Measurements from ENCODE around the gene SVIL.
"Not testable (repeated sequence)": the region's sequence is repeated elsewhere in the genome, so short reads cannot be mapped to it uniquely, and the experiment has no call there.

Gene SVIL

DNA sequence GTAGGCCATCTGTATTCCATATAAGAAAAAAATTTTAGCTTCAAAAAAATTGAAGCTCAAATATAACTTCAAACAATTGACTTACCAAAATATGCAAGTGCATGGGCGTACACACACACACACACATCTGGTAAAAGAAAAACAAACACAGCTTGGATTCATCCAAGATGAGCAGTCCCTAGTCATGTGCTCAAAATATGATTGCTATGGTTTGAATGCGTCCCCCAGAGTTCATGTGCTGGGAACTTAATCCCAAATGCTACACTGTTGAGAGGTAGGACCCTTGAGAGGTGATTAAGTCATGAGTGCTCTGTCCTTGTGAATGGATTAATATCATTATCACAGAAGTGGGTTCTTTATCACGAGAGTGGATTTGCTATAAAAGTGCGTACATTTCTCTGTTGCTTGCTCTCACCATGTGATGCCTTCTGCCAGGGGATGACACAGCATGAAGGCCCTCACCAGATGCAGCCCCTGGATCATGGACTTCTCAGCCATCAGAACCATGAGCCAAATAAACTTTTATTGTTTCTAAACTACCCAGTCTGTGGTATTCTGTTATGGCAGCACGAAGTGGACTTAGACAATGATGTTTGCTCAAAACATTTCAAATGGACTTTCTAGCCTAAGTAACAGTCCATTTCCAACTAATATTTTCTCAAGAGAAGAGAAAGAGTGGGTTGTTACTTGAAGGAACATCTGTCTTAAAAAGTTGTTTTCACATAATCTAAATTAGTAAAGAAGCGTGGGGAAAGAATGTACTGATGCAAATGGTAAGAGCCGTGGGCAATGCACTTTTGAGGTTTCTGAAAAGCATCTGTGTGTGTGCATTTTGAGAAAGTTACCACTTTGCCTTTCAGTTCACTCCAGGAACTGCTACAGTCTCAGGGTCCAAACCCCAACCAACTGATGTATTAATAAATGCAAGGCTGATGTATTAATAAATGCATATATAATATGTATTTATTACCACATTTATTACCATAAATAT, 15.1 kb upstream of the SVIL start:
- no peak for DNase-seq (ENCODE audit: low read depth in 2 of 2)

DNA sequence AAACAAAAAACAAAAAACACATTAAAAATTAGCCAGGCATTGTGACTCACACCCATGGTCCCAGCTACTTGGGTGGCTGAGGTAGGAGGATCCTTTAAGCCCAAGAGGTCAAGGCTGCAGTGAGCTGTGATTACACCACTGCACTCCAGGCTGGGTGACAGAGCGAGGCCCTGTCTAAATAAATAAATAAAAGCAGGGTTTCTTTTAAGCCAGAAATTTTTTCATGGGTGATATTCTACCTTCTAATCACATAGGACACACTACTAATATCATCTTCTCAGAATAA, 14.2 kb upstream of the SVIL start:
- DNase-seq (ENCODE audit: low read depth in 2 of 2), result no peak

DNA sequence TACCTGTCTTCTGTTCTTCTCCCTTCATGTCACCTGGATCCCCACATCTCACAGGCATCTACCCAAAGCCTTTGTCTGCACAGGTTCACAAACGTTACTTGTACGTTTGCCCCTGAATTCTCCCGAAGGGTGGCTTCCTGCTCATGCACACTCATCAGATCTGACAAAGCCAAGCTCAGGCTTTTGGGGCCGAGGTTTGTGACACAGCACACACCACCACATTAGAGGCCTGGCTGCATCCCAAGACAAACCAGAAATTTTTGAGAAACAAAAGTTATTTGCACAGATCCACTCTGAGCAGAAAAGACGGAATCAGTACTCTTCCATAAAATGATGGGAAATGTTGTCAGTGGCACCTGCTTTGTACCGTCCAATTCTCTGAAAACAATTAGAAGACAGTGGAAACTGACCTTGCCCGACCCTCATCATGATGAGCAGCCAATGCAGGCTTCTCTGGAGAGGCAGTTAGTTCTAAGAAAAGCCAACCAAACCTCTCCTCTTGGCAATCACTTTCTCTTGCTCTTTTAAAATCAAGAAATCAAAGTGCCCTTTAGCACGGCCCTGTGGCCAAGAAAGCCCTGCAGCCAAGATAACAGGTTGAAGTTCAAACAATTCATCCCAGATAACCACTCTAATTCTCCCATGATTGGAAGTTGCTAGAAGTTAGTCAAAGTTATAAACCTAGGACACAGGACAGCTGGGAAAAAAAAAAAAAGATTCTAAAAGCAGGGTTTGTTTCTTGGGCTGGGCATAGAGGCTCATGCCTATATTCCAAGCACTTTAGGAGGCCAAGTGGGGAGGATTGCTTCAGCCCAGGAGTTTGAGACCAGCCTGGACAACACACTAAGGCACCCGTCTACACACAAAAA, 13.6 kb upstream of the SVIL start:
- DNase-seq (ENCODE audit: low read depth in 2 of 2), result no peak

DNA sequence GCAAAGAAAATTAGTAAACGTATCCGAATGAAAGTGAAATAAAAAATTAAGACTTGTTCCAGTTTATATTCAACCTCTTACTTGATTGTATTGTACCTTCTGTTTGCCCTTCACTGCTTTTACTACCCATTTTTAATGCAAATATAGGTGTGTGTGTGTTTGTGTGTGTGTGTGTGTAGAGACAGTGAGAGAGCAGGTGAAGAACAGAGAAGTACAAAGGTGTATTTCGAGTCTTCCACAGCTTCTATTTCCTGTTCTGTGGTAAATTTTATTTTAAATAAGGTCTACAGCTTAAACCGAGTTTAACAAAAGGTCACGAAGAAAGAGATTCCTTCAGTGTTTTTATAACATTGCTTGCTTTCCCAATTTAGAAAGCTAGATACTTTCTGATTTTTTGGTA, 12.7 kb upstream of the SVIL start:
- DNase-seq (ENCODE audit: low read depth in 2 of 2), result no peak

DNA sequence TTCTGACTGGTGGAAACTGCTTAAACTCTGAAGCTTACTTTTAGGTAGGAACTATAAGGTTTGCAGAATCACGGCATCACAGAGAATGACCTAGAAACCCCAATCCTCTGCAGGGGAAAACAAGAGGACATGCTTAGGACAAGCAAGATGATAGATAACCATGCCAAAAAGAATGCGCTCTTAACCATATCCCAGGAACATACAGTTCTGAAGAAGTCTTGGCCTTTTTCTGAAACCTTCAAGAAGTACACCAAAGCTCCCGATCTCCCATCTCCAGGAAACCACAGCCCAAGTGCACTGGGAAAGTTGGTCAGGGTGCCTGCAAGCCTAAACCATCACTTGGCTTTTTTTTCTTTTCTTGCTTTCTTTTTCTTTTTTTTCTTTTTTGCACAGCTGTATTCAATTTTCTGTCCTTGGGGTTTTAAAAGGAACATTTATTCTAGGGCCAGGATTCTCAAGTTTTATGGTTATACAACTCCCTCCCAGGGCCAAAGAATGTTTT, 12.2 kb upstream of the SVIL start:
- no peak for DNase-seq (ENCODE audit: low read depth in 2 of 2)

DNA sequence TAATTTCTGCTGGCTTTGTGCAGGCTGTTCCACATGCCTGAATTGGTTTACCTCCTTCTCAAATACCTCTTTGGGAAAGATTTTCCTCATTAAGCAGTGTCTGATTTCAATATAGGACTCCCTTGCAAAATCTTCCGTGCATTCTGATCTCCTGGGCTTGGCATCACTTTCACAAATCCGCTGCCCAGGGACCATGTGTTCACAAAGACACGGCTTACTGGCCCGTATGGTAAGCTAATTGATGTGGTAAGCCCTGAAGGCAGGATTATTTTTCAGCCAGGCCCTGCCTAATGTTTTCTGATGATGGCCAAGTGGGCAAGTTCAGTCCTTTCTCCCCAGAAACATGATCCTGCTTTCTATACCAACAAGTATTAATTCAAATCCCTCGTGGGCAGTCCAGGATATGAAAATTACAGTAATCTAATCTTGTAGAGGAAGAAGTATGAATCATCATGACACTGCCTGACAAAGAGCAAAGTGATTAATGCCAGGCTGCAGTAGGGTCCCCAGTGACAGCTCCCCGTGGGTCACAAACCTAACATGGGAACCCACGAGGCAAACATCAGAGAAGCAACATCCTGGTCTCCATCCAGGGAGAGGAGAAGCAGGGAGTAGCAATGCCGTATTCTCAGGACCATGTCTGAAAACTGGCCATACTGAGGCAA, 11.6 kb upstream of the SVIL start:
- DNase-seq (ENCODE audit: low read depth in 2 of 2), result no peak

DNA sequence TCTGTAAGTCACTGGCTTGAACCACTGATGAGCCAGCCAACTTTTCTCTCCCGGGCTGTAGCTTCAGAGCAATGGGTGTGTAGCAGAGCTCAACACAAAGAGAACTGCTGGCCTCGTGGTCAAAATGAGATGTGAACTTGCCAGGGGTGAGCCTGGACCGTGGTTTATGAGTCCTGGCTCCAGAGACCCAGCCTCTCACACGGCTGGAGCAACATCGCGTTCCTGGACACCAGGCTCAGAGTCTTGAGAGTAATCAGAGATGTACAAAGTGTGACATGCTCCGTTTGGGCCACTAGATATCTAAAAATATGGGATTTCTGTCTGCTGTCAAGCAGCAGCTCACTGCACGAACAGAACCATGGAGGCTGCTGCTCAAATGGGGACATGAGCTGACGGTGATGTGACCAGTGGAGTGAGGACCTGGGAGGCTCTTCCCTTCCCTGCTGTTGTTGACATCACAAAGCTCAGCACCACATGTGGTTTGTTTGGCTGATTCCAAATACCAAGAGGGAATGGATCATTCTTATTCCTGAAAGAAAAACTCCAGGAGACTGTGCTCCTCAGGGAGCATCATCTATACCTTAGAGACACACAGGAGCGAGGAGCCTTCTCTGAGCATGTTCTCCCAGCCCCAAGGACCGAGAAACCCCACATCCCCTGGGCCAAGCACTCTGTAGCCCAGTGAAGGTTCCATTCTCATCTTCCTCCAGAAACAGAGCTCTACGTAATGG, 9.2 kb upstream of the SVIL start:
- DNase-seq (ENCODE audit: low read depth in 2 of 2), result no peak

DNA sequence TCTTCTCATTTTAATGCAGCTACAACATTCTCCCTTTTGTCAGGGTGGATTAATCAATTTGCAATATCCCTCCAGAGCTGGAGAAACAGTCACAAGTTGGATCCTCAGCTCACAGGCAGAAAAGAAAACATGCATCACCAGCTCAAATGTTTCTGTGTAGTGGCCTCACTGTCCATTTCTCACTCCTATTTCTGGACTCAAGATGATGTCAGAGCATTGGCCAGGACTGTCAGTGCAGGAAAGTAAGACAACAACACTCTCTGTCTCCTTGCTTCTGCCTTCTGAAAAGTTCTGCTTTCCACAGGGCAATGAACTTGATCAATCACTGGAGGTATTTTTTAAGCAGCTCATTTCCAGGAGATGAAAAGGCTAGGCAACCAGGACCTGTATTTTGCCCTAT, 8.2 kb upstream of the SVIL start:
- DNase-seq (ENCODE audit: low read depth in 2 of 2), result no peak

DNA sequence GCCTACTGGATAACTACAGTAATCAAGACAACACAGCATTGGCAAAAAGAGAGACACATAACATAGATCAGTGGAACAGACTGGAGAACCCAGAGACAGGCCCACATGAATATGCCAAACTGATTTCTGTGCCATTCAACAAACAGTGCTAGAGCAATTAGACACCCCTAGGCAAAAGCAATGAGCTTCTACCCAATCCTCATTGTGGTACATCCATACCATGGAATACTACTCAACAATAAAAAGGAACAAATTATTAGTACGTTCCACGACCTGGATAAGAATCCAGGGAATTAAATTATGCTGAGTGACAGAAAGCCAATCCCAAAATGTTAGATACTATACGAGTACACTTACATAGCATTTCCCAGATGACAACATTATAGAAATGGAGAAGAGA, 2.8 kb upstream of the SVIL start:
- DNase-seq (ENCODE audit: low read depth in 2 of 2), result no peak

DNA sequence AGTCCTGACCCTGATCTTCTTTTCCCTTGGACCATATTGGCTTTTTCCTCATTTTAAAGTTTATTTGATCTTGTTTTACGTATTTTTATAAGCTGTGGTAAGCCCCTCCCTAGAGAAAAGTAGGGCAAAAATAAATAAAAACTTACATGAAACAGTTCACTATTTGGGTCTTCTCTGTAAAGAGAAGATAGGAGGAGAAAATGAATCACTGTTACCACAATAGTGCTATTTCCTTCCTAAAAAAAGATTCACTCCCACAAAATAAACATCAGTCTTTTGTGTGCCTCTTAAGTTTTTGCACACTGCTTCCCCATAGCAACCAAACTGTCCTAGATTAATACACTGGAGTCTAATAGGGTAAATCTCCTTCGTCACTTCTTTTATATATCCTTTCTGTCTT, 1.4 kb upstream of the SVIL start:
- no peak for DNase-seq (ENCODE audit: low read depth in 2 of 2)

DNA sequence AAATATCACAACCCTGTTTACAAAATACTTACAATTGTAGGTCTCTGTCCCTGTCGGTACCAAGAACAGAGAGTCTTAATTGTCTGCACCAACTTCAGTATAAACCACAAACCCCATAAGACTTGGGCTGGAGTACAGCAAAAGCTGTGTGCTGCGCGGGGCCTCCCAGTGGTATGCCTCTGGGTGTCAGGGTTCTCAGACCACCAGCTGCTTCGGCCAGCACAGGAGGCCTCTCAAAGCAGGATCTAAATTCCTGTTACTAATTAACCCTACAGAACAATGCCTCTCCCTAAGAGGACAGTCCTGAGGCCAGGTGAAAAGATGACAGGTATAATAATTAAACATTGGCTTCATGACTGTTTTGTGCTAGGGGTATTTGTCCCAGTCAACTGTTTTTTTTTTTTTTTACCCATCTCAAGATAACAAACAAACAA, 957 bp upstream of the SVIL start:
- no peak for DNase-seq (ENCODE audit: low read depth in 2 of 2)

DNA sequence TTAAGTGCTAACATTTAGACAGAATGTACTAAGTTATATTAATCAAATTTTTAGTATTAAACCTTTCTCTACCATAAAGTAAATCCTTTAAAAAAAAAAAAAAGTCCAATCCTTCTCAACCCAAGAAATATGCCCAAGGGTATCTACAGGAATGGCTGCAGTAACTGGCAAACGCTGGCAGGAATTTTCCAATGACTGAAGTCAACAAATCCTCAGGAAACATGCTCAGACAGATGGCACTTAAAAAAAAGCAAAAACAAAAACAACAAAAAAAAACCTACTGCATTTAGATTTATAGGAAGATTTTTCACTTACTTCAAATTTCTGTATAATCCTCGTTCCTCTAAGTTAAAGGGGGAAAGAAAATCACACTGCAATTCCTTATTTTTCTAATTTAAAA, 666 bp downstream of the SVIL start:
- no peak for DNase-seq (ENCODE audit: low read depth in 2 of 2)

DNA sequence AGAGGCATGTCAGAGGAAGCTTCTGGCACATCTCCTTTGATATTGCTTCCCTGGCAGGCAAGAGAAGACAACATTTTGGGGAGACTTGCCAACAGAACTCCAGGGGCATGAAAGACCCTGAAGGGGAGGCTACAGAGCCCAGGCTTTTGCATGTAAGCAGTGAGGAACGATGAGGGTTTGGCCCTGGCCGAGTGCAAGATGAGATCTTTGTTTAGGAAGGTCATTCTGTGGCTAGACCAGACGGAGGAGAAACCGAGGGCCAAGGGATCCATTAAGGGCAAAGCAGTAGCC, 3.8 kb downstream of the SVIL start:
- DNase-seq (ENCODE audit: low read depth in 2 of 2), result no peak

DNA sequence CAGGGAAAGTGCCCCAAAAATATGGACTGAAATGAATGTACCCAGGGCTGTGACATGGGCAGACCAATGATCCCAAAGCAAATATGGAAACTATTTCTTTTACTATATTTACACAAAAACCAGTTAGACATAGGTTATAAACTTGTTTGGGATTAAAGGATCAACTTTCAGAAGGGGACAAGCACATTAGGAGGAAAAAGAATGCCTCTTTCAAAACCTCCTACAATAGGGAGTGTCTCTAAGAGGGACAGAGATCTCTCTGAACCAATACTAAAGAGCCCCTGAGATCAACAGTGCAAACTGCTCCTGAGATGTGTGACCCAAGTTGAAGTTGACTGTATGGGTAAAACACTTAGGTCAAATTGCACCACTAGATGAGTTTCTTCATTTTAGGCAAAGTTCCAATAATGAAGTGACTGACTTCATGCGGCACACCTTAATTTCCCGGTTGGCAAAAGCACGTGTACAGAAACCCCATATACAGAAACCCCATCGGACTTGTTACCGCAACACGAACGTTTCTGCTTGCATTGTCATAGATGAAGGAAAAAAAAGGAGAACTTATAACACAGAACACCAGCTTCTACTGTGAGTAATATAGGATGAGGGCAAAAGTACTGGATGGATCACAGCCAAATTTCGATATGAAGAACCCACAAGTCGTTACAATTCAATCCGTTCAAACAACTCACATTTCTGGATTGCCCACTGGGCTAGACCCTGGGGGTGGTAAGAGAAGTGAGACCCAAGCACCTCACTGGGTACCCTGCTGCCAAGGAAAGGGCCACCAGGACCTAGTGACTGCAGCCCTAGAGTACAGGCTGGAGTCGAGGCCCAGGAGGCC, 4.3 kb downstream of the SVIL start:
- no peak for DNase-seq (ENCODE audit: low read depth in 2 of 2)

DNA sequence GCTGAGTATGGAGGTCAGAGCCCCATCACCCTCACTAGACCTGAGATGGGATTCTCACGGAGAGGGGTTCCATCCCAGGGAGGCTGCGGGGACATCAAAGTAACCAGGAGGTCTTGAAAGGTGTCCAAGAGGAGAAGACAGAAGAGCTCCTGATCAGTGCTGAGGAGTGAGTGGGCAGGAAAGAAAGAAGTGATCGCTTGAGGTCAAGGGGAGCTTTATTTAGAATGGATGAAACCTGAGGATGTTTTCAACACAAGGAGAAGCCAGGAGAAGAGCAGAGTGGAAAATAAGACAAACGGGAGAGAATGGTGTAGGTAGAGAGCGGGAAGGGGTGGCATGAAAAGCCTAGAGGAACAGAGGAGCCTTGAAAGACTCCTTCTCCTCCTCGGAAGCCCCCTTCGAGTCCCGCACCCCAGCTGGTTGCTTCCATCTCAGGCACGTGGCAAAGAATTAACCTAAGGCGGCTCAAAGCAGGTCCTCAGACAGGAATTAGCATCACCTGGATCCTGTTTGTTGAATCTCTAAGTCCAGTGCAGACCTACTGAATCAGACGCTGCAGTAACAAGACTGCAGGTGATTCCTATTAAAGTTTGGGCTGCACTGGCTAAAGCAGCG, 5.8 kb downstream of the SVIL start:
- DNase-seq (ENCODE audit: low read depth in 2 of 2), result no peak

DNA sequence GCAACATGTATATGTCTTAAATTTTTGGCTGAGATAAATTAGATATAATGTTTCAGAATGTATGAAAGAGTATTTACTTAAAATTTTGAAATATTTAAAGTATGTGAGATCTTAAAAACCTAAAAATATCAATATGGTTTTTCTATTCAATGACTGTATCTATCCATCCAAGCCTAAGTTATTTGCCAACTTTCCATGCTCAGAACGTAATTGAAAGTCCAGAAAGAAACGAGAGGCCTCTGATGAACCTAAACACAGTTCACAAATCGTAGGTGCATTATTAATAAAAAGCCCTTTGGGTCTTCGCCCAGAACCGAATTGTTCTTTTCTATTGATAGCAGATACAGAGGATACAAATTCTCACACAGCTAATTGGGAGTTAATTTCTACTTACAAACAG, 6.5 kb downstream of the SVIL start:
- DNase-seq (ENCODE audit: low read depth in 2 of 2), result no peak

DNA sequence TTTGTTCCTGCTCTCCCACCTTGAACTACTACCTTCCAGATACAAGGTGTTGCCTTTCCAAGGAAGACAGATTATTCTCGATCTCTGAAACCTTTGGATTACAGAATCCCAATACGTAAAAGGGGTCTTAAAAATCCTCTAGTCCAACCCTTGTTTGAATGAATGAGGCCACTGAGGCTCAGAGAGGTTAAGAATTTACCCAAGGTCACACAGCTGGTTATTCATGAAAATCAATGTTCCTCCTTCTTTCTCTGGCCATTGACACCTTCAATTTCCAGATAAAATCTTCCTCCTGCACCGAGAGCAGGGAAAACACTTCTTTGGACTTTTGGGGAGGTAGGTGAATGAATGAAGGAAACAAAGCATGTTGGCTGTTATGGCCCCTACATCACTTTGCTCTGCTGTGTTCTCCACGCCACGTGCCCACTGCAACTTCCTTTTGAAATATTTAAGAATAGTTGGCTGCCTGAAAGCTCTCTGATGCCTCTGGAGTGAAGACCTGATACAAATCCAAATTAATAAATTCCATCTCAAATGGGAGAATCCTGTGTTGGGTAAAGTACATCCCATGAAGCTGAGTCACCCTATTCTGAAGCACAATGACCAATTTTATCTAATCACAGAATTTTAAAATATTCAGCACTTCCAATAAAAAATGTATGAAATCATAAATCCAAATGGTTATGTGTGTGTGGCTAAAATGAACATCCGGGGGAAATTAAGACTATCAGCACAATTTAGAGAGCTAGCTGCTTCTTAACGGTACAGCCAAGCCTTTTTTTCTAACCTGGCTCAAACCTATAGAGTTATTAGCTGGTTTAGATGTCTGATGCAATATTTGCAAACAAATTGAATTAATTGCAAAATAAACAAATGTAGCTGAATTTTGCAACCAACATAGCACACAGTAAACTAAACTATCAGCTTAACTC, 7.3 kb downstream of the SVIL start:
- no peak for DNase-seq (ENCODE audit: low read depth in 2 of 2)

DNA sequence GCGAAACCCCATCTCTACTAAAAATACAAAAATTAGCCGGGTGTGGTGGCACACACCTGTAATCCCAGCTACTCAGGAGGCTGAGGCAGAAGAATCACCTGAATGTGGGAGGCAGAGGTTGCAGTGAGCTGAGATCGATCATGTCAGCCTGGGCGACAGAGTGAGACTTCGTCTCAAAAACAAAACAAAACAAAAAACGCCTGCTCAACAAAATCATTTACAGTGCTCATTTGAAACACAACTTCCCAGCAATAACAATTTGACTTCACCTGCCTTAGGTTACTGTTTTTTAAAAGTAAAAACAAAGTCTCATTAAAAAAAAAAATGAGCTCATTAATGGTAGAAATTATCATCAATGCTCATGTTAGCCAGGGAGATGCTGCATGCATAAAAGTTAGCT, 10.4 kb downstream of the SVIL start:
- not testable (repeated sequence) for DNase-seq (ENCODE audit: low read depth in 2 of 2)

DNA sequence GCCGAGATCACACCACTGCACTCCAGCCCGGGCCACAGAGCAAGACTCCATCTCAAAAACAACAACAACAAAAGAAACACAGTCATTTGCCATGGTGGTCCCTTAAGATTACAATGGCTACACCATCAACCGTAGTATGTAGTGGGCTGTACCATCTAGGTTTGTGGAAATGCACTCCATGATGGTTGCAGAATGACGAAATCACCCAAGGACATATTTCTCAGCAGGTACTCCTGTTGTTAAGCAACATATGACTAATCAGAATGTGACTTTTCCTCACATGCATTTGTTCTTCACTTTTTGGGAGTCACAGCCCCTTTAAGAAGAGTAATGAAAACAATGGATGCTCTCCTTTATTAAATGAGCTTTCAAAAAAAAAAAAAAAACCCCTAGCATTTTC, 11.0 kb downstream of the SVIL start:
- DNase-seq (ENCODE audit: low read depth in 2 of 2), result no peak

Data from stimulated activated CD4-positive, alpha-beta T cell treated with anti-CD3 and anti-CD28 coated beads, Interleukin-4, amount 100 ng/mL, for 48 hours (primary cell).